ENCODE data around the gene CUL9. TPM values are rescaled to one million over a fixed set of nuclear protein-coding genes. Genes with fewer than 3 reads are reported as not detected.

The CUL9 gene
- total and polyA plus RNA-seq, 4 donors, result 6.5 to 21.8 (median 7.5) TPM

DNA sequence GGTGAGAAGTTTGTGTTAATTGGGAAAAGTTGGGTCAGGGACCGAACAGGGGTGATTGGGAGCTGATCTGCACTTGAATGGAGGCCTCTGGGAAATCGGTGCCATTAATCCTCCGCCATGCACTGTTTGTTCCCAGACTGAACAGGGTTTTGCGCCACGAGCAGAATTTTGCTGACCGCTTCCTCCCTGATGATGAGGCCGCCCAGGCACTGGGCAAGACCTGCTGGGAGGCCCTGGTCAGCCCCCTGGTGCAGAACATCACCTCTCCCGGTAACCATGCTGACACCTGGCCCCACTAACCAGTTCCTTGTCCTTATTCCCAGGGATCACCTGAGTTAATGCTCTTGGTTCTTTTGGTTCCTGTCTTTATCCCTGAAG is 21.7 kb downstream of the CUL9 start (continued):
- TF ChIP-seq, protein P1, sequence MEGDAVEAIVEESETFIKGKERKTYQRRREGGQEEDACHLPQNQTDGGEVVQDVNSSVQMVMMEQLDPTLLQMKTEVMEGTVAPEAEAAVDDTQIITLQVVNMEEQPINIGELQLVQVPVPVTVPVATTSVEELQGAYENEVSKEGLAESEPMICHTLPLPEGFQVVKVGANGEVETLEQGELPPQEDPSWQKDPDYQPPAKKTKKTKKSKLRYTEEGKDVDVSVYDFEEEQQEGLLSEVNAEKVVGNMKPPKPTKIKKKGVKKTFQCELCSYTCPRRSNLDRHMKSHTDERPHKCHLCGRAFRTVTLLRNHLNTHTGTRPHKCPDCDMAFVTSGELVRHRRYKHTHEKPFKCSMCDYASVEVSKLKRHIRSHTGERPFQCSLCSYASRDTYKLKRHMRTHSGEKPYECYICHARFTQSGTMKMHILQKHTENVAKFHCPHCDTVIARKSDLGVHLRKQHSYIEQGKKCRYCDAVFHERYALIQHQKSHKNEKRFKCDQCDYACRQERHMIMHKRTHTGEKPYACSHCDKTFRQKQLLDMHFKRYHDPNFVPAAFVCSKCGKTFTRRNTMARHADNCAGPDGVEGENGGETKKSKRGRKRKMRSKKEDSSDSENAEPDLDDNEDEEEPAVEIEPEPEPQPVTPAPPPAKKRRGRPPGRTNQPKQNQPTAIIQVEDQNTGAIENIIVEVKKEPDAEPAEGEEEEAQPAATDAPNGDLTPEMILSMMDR (IDR thresholded peaks at IDR 0.05; ENCODE audit: low read depth, low read length, missing input control), result no peak
- TF ChIP-seq GABPA (IDR thresholded peaks at IDR 0.05 in 1 of 2, conservative IDR thresholded peaks at IDR 0.05 in 1 of 2), result no peak
- TF ChIP-seq TAF1 (conservative IDR thresholded peaks at IDR 0.05), result no peak
- no peak for TF ChIP-seq MAX (IDR thresholded peaks at IDR 0.05)
- TF ChIP-seq HNF4A (conservative IDR thresholded peaks at IDR 0.05), result no peak
- TF ChIP-seq, protein P2, sequence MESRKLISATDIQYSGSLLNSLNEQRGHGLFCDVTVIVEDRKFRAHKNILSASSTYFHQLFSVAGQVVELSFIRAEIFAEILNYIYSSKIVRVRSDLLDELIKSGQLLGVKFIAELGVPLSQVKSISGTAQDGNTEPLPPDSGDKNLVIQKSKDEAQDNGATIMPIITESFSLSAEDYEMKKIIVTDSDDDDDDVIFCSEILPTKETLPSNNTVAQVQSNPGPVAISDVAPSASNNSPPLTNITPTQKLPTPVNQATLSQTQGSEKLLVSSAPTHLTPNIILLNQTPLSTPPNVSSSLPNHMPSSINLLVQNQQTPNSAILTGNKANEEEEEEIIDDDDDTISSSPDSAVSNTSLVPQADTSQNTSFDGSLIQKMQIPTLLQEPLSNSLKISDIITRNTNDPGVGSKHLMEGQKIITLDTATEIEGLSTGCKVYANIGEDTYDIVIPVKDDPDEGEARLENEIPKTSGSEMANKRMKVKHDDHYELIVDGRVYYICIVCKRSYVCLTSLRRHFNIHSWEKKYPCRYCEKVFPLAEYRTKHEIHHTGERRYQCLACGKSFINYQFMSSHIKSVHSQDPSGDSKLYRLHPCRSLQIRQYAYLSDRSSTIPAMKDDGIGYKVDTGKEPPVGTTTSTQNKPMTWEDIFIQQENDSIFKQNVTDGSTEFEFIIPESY (IDR thresholded peaks at IDR 0.05), result no peak

GRCh38 chr6:43204271-43205105 is 22.5 kb downstream of the CUL9 start:
- H3K27me3 ChIP-seq (ENCODE audit: control insufficient read depth in 4 of 4, insufficient read depth in 4 of 4, low read length in 3 of 4), result no peaks in the 10 kb centered on the region
- TF ChIP-seq HNF4A (conservative IDR thresholded peaks at IDR 0.05), result no peak
- no peak for TF ChIP-seq NR2F2 (IDR thresholded peaks at IDR 0.05)
- TF ChIP-seq, protein P1 (IDR thresholded peaks at IDR 0.05; ENCODE audit: low read depth, low read length, missing input control), result no peak
- TF ChIP-seq RXRA (IDR thresholded peaks at IDR 0.05), result no peak
- no peak for TF ChIP-seq MAX (IDR thresholded peaks at IDR 0.05)
- TF ChIP-seq, protein P3, sequence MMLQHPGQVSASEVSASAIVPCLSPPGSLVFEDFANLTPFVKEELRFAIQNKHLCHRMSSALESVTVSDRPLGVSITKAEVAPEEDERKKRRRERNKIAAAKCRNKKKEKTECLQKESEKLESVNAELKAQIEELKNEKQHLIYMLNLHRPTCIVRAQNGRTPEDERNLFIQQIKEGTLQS (IDR thresholded peaks at IDR 0.05), result no peak
- TF ChIP-seq EGR1 (IDR thresholded peaks at IDR 0.05; ENCODE audit: low read depth in 2 of 2), result no peak
- no peak for TF ChIP-seq REST (IDR thresholded peaks at IDR 0.05)
- TF ChIP-seq TAF1 (conservative IDR thresholded peaks at IDR 0.05), result no peak
- no peak for TF ChIP-seq SP1 (IDR thresholded peaks at IDR 0.05)
- TF ChIP-seq YY1 (IDR thresholded peaks at IDR 0.05), result no peak
- 97% methylated on average over 23 of the region's 23 CpGs for WGBS
- no peak overlapping the region for H3K27ac ChIP-seq (ENCODE audit: low read depth in 1 of 2, low read length in 2 of 2)
- no peak for DNase-seq (ENCODE audit: low spot score)
- H3K4me1 ChIP-seq (ENCODE audit: control insufficient read depth in 4 of 4, insufficient read depth in 4 of 4, low read length in 3 of 4), result no peaks in the 10 kb centered on the region
- H3K9ac ChIP-seq (ENCODE audit: low read depth in 1 of 2, low read length in 2 of 2), result no peak overlapping the region
- no peak overlapping the region for H3K4me3 ChIP-seq (ENCODE audit: low read depth in 1 of 3, low read length in 3 of 3)
- H3K9me3 ChIP-seq (ENCODE audit: control insufficient read depth in 4 of 4, low read length in 3 of 4), result no peaks in the 10 kb centered on the region
- peaks cover 0 to 25% (median 12%) of the 10 kb centered on the region in 4 donors for H3K36me3 ChIP-seq (ENCODE audit: control insufficient read depth in 4 of 4, insufficient read depth in 3 of 4, low read depth in 1 of 4, low read length in 3 of 4)
